Iris pigment epithelial cell (primary cell): ENCODE results near the gene ROS1.

Experiments
- DNase-seq: peaks from one replicate; pipeline ENCODE4 v3.0.0-alpha.2; 2011; ENCODE audit warnings: low read depth

Gene ROS1

DNA sequence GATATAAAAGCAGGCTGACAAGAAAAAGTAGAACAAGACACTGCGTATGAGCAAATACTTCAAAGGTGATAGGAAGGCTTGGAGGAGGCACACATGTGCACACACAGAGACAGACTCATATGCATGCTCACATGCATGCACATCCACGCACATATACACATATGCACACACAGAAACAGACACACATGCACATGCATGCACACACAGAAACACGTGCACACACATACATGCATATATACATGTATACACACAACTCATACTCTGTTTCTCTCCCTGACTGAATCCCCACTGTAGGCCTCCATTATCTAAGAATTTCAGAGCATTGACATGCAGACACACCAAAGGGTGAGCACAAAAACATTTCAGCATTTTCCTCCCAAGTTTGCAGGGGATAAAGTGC, 116.7 kb downstream of the ROS1 start:
- DNase-seq, result no peak

DNA sequence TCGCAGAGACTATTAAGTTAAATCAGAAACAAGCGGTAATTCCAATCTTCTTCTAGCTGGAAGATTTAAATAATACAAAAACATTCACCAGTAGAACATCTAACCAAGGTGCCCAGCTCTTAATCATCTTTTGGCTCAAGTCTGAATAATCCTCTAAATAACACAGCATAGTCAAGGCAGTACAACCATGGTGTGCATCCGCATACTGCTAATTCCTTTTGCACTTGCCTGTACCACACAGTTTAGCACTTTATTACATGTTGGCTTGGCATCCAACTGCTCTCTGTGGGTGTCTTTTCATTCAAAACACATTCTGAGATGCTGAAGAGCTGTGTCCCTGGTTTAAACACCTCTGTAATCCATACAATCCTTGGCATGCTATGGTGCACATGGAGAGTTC, 118.1 kb downstream of the ROS1 start:
- no peak for DNase-seq

GRCh38 chr6:117306227-117306790, 119.4 kb downstream of the ROS1 start:
- DNase-seq, result no peak

- DNase-seq, result no peak
Observed at GRCh38 chr6:117304446-117304845, 121.3 kb downstream of the ROS1 start.

- DNase-seq, result no peak
Observed at GRCh38 chr6:117303323-117303722, 122.4 kb downstream of the ROS1 start.

GRCh38 chr6:117298941-117299340, 126.8 kb downstream of the ROS1 start:
- no peak for DNase-seq

DNA sequence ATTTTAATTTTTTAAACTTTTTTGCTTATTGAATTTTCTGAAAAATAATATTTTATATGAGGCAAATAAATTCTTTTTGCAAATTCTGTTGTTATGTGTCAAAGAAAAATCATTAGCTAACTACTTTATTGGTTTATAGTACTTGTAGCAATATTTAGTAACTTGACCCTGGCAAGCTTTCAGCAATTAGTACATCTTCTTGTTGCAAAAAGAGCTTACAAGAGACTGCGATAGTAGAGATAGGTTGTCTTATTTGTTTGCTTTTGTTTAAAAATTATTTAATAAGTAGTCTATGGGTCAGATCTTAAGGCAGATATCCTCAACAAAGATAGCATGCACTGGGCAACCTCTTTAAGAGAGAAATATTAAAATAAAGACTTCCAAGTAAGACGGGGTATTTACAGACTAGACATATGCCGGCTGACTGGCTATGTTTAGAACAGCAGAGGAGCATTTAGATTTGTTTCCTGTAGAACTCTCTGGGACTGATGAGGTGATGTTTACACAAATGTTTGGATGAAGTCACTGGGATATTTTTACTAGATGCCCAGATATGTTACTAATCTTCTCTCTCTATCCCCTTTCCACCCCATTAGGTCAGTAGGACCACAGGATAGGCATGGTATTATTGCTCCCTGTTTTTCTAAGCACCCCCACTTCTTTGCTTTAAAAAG, 135.4 kb downstream of the ROS1 start:
- DNase-seq, result no peak

DNA sequence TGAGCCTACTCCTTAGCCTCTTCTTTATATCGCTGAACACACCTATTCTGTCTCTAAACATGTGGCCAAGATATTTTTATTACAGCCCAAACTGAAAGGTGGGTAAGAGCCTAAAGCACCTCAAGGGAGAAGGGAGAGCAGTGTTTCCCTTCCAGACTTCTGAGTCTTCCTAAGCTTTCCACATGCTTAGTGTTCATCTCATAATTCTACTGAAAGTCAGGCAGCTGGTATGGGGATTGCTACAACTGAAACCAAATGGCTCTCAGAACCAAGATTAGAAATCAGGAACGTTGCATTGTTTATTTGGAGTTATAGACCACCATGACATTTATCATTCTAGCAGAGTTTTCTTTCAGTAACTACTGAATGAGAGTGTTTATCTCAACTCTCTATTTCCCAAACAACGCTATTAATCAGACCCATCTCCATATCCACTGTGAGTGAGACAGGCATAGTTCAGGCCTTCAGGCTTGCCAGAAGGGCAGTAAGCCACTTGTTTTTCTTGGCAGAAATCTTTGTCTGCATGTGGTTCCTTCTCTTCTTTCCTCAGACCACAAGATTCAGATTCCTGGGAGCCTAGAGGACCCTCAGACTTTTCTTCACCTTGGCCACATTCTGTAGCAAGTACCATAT, 137.5 kb downstream of the ROS1 start:
- DNase-seq, result no peak

- DNase-seq, result no peak
Observed at GRCh38 chr6:117280922-117281321, 144.8 kb downstream of the ROS1 start.

DNA sequence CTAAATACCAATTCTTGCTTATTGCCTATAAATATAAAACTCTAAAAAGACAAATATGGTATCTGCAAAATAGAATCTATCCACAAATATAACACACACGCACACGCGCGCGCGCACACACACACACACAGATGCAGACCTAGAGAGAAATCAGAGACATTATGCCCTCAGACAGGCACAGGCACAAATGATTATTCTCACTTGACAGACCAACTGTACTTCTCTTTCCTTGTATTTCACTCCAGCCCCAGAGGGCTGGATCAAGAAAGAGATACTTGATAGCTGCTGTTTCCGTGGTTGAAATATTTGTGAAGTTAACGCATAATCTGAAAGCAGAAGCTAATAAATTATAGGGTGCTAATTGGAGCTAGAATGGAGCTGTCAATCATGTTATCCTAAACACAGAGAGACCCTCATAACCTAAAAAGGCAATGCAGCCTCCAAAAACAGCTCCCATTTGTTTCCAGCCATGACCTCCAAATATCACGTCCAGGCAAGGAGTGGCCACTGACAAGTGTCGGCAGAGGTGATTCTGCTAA, 148.9 kb downstream of the ROS1 start:
- DNase-seq, result no peak

- no peak for DNase-seq
Observed at GRCh38 chr6:117275711-117276110, 150.0 kb downstream of the ROS1 start.

- no peak for DNase-seq
Observed at GRCh38 chr6:117275205-117275604, 150.5 kb downstream of the ROS1 start.

GRCh38 chr6:117272891-117273290, 152.9 kb downstream of the ROS1 start:
- DNase-seq, result no peak

DNA sequence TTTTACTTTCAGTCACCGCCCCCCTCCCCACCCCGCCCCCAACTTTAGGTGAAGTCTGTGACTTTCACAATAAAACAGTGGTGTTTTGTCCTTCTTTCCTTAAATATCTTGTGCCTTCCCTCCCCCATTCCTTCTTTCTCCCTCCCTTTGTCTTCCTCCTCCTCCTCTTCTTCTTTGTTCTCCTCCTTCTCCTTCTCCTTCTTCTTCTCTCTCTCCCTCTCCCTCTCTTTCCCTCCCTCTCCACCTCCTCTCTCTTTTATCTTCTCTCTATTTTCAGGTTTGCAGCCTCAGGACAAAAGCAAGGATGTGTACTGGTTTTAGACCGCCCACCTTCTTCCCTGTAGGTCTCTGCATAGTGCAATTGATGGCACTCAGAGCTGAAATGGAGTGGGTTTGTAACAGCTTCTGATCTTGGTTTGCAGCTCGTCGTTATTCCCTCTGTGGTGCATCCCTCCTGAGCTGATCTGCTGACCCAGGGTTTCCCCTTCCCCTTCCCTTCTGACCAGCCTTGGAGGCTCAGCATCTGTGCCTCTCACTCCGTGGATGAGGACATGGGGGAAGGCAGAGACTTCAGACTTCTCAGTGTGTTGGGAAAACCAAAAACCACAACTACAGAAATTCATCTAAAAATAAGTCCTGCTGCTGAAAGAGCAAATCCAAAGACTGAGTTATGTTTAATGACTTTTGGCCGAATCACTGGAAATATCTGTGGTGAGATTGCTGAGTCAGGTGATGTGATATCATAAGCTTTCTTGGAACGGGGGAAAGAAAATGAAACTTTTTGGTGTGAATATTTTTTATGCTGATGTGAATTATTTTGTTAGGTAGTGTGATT, 153.5 kb downstream of the ROS1 start:
- no peak for DNase-seq

GRCh38 chr6:117270843-117271507, 154.8 kb downstream of the ROS1 start:
- no peak for DNase-seq

DNA sequence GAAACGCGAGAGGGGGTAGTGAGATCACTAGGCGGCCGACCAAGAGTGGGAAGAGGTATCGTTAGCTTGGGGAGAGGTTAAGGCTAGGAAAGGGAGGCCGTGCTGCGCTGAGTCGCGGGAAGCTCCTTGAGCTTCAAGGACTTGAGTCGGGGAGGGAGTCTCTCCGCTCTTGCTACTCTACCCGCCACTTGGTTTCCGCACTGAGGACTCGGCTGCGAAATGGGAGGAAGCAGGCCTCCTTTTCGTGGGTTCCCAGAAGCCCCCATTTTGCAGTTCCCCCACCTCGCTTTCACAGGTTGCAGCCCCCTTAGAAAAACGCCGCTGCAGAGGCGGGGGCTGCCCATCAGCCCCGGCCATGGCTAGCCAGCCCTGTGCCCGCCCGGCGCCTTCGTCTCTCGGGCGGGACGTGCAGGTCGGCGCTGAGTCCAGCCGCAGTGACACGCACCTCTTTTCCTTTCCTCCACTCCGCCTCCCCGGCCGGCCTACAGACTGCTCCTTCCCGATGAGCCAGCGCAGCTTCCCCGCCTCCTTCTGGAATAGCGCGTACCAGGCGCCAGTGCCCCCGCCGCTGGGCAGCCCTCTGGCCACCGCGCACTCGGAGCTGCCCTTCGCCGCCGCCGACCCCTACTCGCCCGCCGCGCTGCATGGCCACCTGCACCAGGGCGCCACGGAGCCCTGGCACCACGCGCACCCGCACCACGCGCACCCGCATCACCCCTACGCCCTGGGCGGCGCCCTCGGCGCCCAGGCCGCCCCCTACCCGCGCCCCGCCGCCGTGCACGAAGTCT, 155.5 kb downstream of the ROS1 start:
- DNase-seq, result no peak

DNA sequence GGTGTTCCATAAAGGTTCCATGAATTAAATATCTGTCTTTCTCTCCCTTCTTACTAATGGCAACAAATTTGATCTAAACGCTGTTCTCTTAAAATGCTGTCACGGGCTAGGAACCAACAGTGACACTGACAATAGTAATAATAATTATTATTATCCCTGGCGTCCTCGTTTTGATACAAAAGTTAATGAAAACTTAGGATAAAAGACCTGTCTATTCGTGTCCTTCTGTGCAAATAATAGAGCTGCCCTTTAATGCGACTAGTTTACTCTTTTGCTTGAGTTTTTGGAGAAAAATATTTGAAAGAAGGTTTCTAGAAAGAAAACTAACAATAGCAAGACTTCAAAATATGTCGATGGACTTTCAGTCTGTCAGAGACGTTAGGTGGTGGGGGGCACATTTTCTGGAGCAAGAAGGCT, 156.1 kb downstream of the ROS1 start:
- no peak for DNase-seq

DNA sequence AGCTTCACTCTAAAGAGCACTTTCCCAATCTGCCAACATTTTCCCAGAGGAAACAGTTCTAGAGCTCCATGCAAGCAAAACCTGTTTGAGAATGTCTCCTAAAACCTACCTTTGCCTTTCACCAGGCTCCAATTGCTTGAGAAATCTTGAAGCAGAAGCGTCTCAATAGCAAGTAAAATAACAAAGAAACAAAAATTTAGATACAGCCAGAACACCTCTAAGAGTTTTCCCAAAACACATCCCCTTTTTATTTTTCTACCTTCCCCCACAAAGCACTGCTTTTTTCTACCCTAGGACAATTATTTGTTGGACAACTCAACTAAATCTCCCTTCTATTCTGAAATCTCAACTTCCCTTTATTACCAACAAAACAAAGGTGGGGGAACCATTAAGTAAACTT, 156.8 kb downstream of the ROS1 start:
- no peak for DNase-seq

GRCh38 chr6:117267766-117268534, 157.8 kb downstream of the ROS1 start:
- no peak for DNase-seq

- DNase-seq, result no peak
Observed at GRCh38 chr6:117267054-117267347, 158.7 kb downstream of the ROS1 start.
